Cardiac muscle cell (in vitro differentiated cells and primary cell): ENCODE measurements around the gene CCNYL1. TPM values are rescaled to one million over a fixed set of nuclear protein-coding genes. Genes with fewer than 3 reads are reported as not detected.
"Not testable (repeated sequence)": the region's sequence is repeated elsewhere in the genome, so short reads cannot be mapped to it uniquely, and the experiment has no call there.

Experiments
- DNase-seq, 2 donors: peaks; one replicate each; pipeline versions ENCODE4 v3.0.0 to v3.0.0-alpha.2; 2010 to 2017; ENCODE audit warnings: low read depth in 1 of 2, low spot score in 1 of 2
- H3K27ac ChIP-seq: fragments of 200-600 bp; sonication (generic); 2 replicates; pipeline ENCODE4 v1.5.1; 2016
- H3K27me3 ChIP-seq: fragments of 200-600 bp; sonication (generic); 2 replicates; pipeline ENCODE4 v1.6.0; 2016; ENCODE audit warnings: control low read depth
- H3K36me3 ChIP-seq: fragments of 200-600 bp; sonication (generic); 2 replicates; pipeline ENCODE4 v1.5.1; 2016; ENCODE audit warnings: control low read depth
- H3K4me1 ChIP-seq: fragments of 200-600 bp; sonication (generic); 2 replicates; pipeline ENCODE4 v1.8.1; 2017; ENCODE audit warnings: low read depth, mild to moderate bottlenecking, mixed run types
- H3K4me3 ChIP-seq: fragments of 200-600 bp; sonication (generic); 2 replicates; pipeline ENCODE4 v1.5.1; 2016; ENCODE audit warnings: mild to moderate bottlenecking
- H3K9me3 ChIP-seq: fragments of 200-600 bp; sonication (generic); 2 replicates; pipeline ENCODE4 v1.5.1; 2017; ENCODE audit warnings: low read depth, mild to moderate bottlenecking, control low read depth
- polyA plus RNA-seq: library from polyadenylated mRNA; unstranded; fragments of >200 nt; fragmentation: Nextera tagmentation; extraction: Ambion mirVana; gene quantifications from 2 replicates; pipeline ENCODE4 v1.2.1, GENCODE V29; 2016
- total RNA-seq: library from RNA; depleted of rRNA; stranded (reverse); fragments of >200 nt; gene quantifications from 2 replicates; pipeline ENCODE4 v1.2.3, GENCODE V29; 2016
- TF ChIP-seq, protein P1 (sequence below): IDR thresholded peaks from 2 replicates; pipeline ENCODE4 v1.5.1; 2012; ENCODE audit warnings: low read depth, mild to moderate bottlenecking, low read length

The CCNYL1 gene
- total and polyA plus RNA-seq, 2 experiments from 2014 or later: 6.8 to 7.4 TPM

DNA sequence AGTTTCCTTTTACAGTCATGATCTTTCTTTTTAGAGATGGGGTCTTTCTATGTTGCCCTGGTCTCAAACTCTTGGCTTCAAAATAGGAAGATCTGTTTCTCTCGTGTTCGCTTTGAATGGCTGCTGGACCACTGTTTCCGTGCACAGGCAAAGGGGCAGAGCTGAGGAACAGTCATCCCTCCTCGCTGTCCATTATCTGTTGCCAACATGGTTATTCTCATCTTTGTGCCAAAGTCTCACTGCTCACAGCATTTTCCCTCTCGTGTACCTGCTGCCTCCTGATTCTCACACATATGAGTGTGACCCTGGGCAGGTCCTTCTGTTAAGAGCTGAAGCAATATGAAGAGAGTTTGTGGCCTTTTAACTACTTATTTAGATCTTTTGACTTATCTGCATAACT, 28.0 kb upstream of the CCNYL1 start:
- H3K27me3 ChIP-seq: no peaks in the 10 kb centered on the region
- H3K27ac ChIP-seq: no peak overlapping the region
- DNase-seq: peak in 1 of 2 donors; percentile 8
- no peaks in the 10 kb centered on the region for H3K36me3 ChIP-seq
- TF ChIP-seq, protein P1, sequence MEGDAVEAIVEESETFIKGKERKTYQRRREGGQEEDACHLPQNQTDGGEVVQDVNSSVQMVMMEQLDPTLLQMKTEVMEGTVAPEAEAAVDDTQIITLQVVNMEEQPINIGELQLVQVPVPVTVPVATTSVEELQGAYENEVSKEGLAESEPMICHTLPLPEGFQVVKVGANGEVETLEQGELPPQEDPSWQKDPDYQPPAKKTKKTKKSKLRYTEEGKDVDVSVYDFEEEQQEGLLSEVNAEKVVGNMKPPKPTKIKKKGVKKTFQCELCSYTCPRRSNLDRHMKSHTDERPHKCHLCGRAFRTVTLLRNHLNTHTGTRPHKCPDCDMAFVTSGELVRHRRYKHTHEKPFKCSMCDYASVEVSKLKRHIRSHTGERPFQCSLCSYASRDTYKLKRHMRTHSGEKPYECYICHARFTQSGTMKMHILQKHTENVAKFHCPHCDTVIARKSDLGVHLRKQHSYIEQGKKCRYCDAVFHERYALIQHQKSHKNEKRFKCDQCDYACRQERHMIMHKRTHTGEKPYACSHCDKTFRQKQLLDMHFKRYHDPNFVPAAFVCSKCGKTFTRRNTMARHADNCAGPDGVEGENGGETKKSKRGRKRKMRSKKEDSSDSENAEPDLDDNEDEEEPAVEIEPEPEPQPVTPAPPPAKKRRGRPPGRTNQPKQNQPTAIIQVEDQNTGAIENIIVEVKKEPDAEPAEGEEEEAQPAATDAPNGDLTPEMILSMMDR: no peak
- no peaks in the 10 kb centered on the region for H3K4me1 ChIP-seq
- no peaks in the 10 kb centered on the region for H3K9me3 ChIP-seq
- no peak overlapping the region for H3K4me3 ChIP-seq

DNA sequence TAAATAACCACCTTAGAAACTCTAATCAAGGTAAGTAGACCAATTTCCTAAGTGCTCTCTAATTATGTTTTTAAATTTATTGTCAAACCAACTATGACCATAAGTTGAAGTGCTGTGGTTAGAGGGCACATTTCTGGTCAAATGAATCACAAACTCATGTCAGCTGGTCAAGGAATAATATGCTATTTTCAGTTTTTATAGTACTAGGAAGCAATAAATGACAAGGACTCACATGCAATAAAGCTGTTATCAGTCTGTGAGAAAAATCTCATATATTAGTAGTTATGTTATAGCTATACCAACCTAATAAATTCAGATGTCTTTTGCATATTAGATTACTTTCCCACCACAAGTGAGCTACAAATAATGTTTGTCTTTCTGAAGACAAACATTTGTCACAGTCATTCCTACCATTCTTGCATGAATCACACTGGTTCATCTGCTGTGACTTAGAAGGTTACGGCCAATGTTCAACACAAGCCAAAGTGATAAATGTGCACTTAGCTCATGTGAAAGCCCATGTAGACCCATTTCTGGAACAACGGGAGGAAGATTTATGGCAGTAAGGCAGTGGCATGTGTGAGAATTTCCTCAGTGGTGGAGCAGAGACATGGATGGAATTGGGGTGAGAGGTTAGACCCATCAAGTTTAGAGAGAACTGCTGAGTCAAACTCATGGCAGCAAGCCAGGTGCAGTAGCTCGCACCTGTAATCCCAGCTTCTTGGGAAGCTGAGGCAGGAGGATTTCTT, 27.4 kb upstream of the CCNYL1 start:
- peak in 1 of 2 donors; percentile 37 for DNase-seq
- no peaks in the 10 kb centered on the region for H3K4me1 ChIP-seq
- H3K27me3 ChIP-seq: no peaks in the 10 kb centered on the region
- no peak overlapping the region for H3K27ac ChIP-seq
- no peak overlapping the region for H3K4me3 ChIP-seq
- no peaks in the 10 kb centered on the region for H3K9me3 ChIP-seq
- TF ChIP-seq, protein P1: no peak
- H3K36me3 ChIP-seq: no peaks in the 10 kb centered on the region

DNA sequence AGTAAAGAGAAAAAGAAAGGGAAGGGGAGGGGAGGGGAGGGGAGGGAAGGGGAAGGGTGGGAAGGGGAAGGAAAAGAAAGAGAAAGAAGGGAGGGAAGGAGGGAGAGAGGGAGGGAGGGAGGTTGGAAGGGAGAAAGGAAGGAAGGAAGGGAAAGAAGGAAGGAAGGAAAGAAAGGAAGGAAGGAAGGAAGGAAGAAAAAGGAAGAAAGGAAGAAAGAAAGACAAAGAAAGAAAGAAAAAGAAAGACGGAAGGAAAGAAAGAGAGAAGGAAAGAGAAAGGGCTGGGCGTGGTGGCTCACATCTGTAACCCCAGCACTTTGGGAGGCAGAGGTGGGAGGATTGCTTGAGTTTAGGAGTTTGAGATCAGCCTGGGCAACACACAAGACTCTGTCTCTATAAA, 24.6 kb upstream of the CCNYL1 start:
- TF ChIP-seq, protein P1: no peak

DNA sequence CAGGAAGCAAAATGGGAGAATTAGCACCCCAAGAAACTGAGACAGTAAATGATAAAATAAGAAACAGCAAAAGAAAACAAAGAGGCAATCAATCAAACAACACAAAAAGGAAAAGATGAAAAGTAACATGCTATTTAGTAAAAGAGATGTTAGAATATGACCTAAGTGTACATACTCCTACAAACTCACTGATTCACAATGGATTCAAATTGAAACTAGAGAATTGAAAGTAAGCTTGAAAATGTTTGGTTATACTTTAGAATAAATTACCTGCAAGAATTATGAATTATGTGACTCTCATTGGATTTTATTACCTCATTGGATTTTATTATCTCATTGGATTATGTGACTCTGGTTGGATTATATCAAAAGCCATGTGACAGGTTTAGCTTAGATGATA, 22.8 kb upstream of the CCNYL1 start:
- H3K27me3 ChIP-seq: no peaks in the 10 kb centered on the region
- no peaks in the 10 kb centered on the region for H3K9me3 ChIP-seq
- no peaks in the 10 kb centered on the region for H3K36me3 ChIP-seq
- H3K4me3 ChIP-seq: no peak overlapping the region
- no peaks in the 10 kb centered on the region for H3K4me1 ChIP-seq
- no peak for DNase-seq
- TF ChIP-seq, protein P1: no peak
- H3K27ac ChIP-seq: no peak overlapping the region

More for the DNA sequence above, 24.6 kb upstream of the CCNYL1 start:
- H3K4me1 ChIP-seq: no peaks in the 10 kb centered on the region
- no peaks in the 10 kb centered on the region for H3K36me3 ChIP-seq
- H3K27me3 ChIP-seq: no peaks in the 10 kb centered on the region
- H3K4me3 ChIP-seq: no peak overlapping the region
- H3K27ac ChIP-seq: no peak overlapping the region
- DNase-seq: no peak
- H3K9me3 ChIP-seq: no peaks in the 10 kb centered on the region

DNA sequence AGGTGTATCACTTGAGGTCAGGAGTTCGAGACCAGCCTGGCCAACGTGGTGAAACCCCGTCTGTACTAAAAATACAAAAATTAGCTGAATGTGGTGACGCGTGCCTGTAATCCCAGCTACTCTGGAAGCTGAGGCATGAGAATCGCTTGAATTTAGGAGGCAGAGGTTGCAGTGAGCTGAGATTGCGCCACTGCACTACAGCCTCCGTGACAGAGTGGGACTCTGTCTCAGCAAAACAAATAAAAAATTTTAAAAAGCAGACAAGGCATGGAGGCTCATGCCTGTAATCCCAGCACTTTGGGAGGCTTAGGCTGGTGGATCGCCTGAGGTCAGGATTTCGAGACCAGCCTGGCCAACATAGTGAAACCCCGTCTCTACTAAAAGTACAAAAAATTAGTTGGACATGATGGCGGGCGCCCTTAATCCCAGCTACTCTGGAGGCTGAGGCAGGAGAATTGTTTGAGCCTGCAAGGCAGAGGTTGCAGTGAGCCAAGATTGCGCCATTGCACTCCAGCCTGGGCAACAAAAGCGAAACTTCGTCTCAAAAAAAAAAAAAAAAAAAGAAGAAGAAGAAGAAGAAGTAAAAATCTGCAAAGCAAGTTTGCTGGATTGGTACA, 20.5 kb upstream of the CCNYL1 start:
- H3K27ac ChIP-seq, H3K27me3 ChIP-seq, DNase-seq, H3K4me1 ChIP-seq, H3K4me3 ChIP-seq, H3K9me3 ChIP-seq, H3K36me3 ChIP-seq: not testable (repeated sequence)
